ENCODE measurements around the gene ROR1. TPM values are rescaled to one million over a fixed set of nuclear protein-coding genes. Genes with fewer than 3 reads are reported as not detected.

The ROR1 gene
- total RNA-seq, 1 experiment from 2014 or later = 37.2 TPM

DNA sequence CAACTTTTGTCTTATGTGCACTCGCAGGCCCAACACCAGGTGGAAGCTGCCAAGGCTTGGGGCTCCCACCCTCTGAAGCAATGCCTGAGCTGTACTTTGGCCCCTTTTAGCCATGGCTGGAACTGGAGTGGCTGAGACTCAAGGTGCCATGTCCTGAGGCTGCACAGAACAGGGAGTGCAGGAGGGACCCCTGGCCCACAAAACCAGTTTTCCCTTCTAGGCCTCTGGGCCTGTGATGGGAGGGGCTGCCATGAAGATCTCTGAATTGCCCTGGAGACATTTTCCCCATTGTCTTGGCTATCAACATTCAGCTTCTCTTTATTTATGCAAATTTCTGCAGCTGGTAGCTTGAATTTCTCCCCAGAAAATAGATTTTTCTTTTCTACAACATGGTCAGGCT, 57.6 kb downstream of the ROR1 start:
- Mint-ChIP-seq H3K27me3 (ENCODE audit: insufficient read depth, unreplicated experiment) (no peaks in the 10 kb centered on the region), H3K9me3 (ENCODE audit: unreplicated experiment) (no peaks in the 10 kb centered on the region), H3K4me3 (ENCODE audit: unreplicated experiment) (no peak overlapping the region), H3K27ac (ENCODE audit: unreplicated experiment) (no peak overlapping the region), H3K4me1 (ENCODE audit: low read depth, unreplicated experiment) (peaks cover 20% of the 10 kb centered on the region), H3K36me3 (ENCODE audit: insufficient read depth, unreplicated experiment) (peaks cover 8% of the 10 kb centered on the region)
- DNase-seq = no peak
- POLR2A ChIA-PET = no interaction called here
- TF ChIP-seq, protein P1, sequence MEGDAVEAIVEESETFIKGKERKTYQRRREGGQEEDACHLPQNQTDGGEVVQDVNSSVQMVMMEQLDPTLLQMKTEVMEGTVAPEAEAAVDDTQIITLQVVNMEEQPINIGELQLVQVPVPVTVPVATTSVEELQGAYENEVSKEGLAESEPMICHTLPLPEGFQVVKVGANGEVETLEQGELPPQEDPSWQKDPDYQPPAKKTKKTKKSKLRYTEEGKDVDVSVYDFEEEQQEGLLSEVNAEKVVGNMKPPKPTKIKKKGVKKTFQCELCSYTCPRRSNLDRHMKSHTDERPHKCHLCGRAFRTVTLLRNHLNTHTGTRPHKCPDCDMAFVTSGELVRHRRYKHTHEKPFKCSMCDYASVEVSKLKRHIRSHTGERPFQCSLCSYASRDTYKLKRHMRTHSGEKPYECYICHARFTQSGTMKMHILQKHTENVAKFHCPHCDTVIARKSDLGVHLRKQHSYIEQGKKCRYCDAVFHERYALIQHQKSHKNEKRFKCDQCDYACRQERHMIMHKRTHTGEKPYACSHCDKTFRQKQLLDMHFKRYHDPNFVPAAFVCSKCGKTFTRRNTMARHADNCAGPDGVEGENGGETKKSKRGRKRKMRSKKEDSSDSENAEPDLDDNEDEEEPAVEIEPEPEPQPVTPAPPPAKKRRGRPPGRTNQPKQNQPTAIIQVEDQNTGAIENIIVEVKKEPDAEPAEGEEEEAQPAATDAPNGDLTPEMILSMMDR (IDR thresholded peaks at IDR 0.05; ENCODE audit: insufficient read depth in 1 of 2, low read depth in 1 of 2, low read length in 1 of 2, severe bottlenecking in 1 of 2, unreplicated experiment in 1 of 2) = no peak
- BruUV-seq (replicated peaks) = no TSS peak
- no peaks in the 10 kb centered on the region for H3K36me3 ChIP-seq (ENCODE audit: control insufficient read depth, insufficient read depth, low read length)
- H3K4me3 ChIP-seq (ENCODE audit: low read depth, low read length) = no peak overlapping the region
- CTCF ChIA-PET = interaction anchor here (0.6 kb wide), 1 partner anchor 25 kb away, joined by 4 read pairs; no protein-coding TSS in a partner anchor
- no peaks in the 10 kb centered on the region for H3K9me3 ChIP-seq
- H3K4me1 ChIP-seq = peaks cover 8% of the 10 kb centered on the region; the same call in 1 of the 2 replicates
- H3K27me3 ChIP-seq (replicated peaks; ENCODE audit: control insufficient read depth, insufficient read depth, low read length) = no peaks in the 10 kb centered on the region
- intact Hi-C loops (cut with micrococcal nuclease; ENCODE audit: unreplicated experiment) = no loop called here

DNA sequence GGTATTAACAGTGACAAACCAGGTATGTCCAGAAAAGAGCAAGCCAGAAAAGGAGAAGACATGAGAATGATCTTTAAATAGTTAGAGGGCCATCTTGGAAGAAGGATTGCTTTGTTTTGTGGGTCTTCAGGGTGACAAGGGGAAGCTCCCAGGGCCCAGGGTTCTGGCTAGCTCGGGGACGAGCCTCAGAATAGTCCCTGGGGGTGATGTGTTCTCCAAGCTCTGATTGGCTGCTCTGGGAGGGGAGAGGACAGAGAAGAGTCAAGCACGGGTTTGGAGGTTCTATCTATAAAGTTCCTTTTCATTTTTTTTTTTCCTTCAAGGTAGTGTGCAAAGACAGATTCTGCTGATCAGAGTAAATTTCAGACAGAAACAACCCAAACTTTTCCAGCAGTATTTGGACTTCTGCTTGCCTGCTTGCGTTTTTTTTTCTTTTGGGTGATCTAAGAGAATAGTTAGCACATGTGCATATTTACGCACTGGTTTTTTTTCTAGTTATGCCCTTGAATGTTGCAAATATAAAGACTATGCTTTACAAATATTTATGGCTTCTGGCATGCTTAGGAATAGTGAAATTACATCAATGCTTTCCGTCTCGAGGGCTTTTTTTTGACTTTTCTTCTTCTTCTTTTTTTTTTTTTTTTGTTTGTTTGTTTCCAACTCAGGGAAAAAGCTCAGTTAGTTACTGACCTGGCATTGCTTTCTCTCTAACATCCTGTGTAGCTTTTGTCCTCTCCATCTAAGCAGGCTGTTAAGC, 59.7 kb downstream of the ROR1 start:
- Mint-ChIP-seq H3K27ac (ENCODE audit: unreplicated experiment) (no peak overlapping the region), H3K36me3 (ENCODE audit: insufficient read depth, unreplicated experiment) (peaks cover 7% of the 10 kb centered on the region), H3K4me3 (ENCODE audit: unreplicated experiment) (no peak overlapping the region), H3K9me3 (ENCODE audit: unreplicated experiment) (no peaks in the 10 kb centered on the region), H3K27me3 (ENCODE audit: insufficient read depth, unreplicated experiment) (no peaks in the 10 kb centered on the region), H3K4me1 (ENCODE audit: low read depth, unreplicated experiment) (peaks cover 19% of the 10 kb centered on the region)
- no peaks in the 10 kb centered on the region for H3K27me3 ChIP-seq (replicated peaks; ENCODE audit: control insufficient read depth, insufficient read depth, low read length)
- ChIA-PET POLR2A (no interaction called here), CTCF (no interaction called here)
- TF ChIP-seq, protein P1 (IDR thresholded peaks at IDR 0.05; ENCODE audit: insufficient read depth in 1 of 2, low read depth in 1 of 2, low read length in 1 of 2, severe bottlenecking in 1 of 2, unreplicated experiment in 1 of 2) = no peak
- no peaks in the 10 kb centered on the region for H3K36me3 ChIP-seq (ENCODE audit: control insufficient read depth, insufficient read depth, low read length)
- H3K4me1 ChIP-seq = peaks cover 8% of the 10 kb centered on the region; the same call in 1 of the 2 replicates
- DNase-seq = no peak
- no TSS peak for BruUV-seq (replicated peaks)
- no peaks in the 10 kb centered on the region for H3K9me3 ChIP-seq
- intact Hi-C loops (cut with micrococcal nuclease; ENCODE audit: unreplicated experiment) = no loop called here
- H3K4me3 ChIP-seq (ENCODE audit: low read depth, low read length) = no peak overlapping the region

DNA sequence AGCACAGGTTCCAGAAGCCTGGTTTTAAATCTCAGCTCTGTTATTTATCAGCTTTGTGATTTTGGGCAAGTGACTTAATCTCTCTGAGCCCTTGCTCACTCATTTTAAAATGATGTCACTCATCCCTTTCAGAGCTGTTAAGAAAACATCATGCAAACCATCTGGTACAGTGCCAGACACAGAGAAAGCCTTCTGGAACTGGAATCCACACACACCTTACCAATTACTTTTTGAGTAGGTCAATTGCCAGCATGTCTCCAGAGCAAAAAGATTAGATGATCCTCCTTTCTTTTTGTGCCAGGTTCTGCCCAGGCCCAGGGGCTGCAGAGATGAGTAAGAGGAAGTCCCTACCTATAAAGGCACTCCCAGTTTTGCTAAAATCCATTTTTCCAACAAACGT, 61.3 kb downstream of the ROR1 start:
- Mint-ChIP-seq H3K27me3 (ENCODE audit: insufficient read depth, unreplicated experiment) (no peaks in the 10 kb centered on the region), H3K4me1 (ENCODE audit: low read depth, unreplicated experiment) (peaks cover 14% of the 10 kb centered on the region), H3K4me3 (ENCODE audit: unreplicated experiment) (no peak overlapping the region), H3K36me3 (ENCODE audit: insufficient read depth, unreplicated experiment) (peaks cover 4% of the 10 kb centered on the region), H3K9me3 (ENCODE audit: unreplicated experiment) (no peaks in the 10 kb centered on the region), H3K27ac (ENCODE audit: unreplicated experiment) (no peak overlapping the region)
- Histone ChIP-seq H3K27me3 (replicated peaks; ENCODE audit: control insufficient read depth, insufficient read depth, low read length) (no peaks in the 10 kb centered on the region), H3K9me3 (no peaks in the 10 kb centered on the region), H3K4me1 (peaks cover 8% of the 10 kb centered on the region; the same call in 1 of the 2 replicates), H3K4me3 (ENCODE audit: low read depth, low read length) (no peak overlapping the region), H3K36me3 (ENCODE audit: control insufficient read depth, insufficient read depth, low read length) (no peaks in the 10 kb centered on the region)
- DNase-seq = no peak
- BruUV-seq (replicated peaks) = no TSS peak
- intact Hi-C loops (cut with micrococcal nuclease; ENCODE audit: unreplicated experiment) = no loop called here
- POLR2A ChIA-PET = no interaction called here
- TF ChIP-seq, protein P1 (IDR thresholded peaks at IDR 0.05; ENCODE audit: insufficient read depth in 1 of 2, low read depth in 1 of 2, low read length in 1 of 2, severe bottlenecking in 1 of 2, unreplicated experiment in 1 of 2) = no peak
- CTCF ChIA-PET = no interaction called here

Data from Caco-2 (cell line).